GM19467 (cell line): ENCODE data around the gene RBFOX1.

ENCODE experiments used
- ATAC-seq: cut with Tn5 transposase; IDR thresholded peaks from one replicate; pipeline ENCODE4 v1.9.1; 2021; ENCODE audit warnings: mild to moderate bottlenecking, moderate library complexity; ENCODE audit not compliant: unreplicated experiment

The RBFOX1 gene

GRCh38 chr16:7372095-7372494 lies 39.5 kb downstream of the RBFOX1 start:
- no peak for ATAC-seq

DNA sequence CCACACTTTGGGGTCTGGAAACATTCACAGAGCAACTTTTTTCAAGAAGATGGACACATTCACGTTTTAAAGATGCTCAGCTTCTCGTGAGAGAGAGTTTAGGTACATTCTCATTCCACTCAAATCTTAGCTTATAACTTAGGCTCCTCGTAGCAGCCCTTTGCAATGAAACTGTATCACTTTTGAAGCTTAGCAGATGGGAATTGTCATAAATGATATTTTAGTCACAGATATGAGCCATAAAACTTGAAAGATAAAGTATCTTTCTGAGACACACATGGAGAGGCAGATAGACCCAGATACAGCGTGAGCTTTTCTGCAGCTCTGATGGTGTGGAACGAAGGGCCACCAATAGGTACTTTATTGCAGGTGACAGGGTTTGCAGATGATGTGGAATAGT lies 41.1 kb downstream of the RBFOX1 start:
- no peak for ATAC-seq

GRCh38 chr16:7374614-7375174 lies 42.0 kb downstream of the RBFOX1 start:
- ATAC-seq, result no peak

DNA sequence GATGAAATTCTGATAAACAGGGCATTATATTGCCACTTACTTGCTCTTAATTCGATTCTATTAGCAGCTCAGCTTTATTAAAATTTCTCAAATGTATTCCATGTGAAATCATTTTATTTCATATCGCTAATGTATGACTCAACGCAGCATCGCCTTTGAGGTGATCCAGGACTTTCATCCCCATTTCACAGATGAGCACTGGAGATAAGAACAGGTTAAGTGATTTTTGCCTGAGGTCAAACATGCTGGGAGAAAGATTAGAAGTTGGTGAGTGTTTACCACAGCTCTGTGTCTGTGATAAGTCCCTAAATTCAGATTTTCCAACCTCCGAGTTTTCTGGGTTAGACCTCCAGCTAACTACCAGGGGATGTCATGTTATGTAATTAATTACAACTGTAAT lies 43.6 kb downstream of the RBFOX1 start:
- no peak for ATAC-seq

DNA sequence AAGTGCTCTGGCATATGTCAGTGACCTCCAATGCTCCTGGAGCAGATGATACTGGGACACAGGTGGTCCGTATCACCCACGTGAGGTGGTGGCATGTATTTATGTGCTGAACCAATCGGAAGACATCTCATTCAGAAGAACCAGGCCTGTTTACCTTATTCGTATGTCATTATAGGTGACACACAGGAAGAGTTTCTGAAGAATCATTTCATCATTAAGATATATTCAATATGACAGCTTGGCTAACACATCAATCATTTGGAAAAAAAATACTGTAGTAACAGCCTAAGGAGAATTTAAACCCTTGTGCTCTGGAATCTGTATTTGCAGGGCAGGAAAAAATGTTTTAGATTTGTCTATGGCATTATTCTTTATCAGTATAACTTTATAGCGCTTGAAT lies 44.6 kb downstream of the RBFOX1 start:
- no peak for ATAC-seq

GRCh38 chr16:7378024-7378695 lies 45.5 kb downstream of the RBFOX1 start:
- ATAC-seq, result no peak

GRCh38 chr16:7380441-7380840 lies 47.8 kb downstream of the RBFOX1 start:
- ATAC-seq, result no peak

GRCh38 chr16:7380911-7381310 lies 48.3 kb downstream of the RBFOX1 start:
- no peak for ATAC-seq

GRCh38 chr16:7381671-7382070 lies 49.0 kb downstream of the RBFOX1 start:
- no peak for ATAC-seq

DNA sequence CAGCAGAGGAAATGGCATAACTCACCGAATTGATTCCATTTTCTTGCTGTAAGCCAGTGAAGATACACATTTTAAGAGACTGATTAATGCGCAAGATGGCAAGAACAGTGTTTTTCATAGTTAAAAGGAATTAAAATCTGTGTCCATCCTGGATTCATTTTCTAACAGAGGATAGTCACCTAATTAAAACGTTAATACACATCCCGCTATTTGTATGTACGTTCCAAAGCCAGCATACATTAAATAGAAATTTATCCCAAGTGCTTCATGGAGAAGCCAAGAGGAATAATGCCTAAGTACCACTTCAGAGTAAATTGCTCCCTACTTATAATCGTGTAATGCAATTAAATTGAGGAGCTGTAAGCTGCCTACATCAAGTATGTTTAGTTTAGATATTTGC lies 49.9 kb downstream of the RBFOX1 start:
- no peak for ATAC-seq

GRCh38 chr16:7390974-7391373 lies 58.3 kb downstream of the RBFOX1 start:
- ATAC-seq, result no peak

DNA sequence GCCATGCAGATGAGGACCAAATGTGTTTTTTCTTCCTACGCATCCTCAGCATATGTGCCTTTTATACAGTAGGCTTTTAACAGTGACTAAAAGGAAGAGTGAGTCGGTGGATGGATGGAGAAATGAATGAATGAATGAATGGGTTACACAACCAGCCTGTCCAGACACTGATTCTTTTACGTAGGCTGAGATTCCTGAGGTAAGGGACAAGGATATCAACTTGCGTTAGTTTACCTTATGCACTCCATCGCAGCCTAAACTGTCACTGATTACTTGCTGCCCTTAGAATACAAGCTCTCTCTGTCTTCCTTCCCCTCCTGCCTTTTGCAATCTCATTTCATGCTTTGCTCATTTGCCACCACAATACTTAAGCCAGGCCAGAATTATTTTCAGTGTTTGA lies 59.0 kb downstream of the RBFOX1 start:
- no peak for ATAC-seq

DNA sequence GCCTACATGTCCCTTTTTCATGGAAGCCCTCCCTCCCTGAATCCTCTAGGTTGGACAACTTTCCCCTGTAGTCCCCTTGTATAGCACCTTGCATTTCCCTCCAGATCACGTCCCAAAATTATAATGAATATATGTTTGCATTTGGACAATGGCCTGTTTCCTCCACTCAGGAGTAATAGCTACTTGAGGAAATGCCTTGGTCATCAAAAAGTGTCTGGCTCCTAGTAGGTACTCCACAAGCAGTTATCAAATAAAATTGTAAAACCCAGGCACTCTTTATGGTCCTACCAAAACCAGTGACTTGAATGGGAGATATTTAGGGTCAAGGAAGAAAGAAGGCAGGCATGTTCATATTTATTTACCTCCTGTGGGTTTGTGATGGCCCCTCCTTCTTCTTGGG lies 59.6 kb downstream of the RBFOX1 start:
- no peak for ATAC-seq

DNA sequence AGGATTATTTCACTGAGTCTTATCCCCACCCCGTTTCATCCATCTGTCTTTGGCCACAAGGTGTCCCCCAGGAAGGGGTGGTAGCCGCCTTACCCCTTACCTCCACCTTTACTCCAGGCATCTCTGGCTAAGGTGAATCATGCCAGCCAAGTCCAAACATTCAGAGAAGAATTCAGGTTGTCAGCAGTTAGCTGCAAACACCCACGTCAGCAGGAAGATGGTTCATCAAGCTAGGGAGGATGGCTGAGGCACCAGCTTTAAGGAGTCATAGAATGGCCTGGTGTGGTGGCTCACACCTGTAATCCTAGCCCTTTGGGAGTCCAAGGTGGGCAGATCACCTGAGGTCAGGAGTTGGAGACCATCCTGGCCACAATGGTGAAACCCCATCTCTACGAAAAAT lies 61.0 kb downstream of the RBFOX1 start:
- ATAC-seq, result no peak

DNA sequence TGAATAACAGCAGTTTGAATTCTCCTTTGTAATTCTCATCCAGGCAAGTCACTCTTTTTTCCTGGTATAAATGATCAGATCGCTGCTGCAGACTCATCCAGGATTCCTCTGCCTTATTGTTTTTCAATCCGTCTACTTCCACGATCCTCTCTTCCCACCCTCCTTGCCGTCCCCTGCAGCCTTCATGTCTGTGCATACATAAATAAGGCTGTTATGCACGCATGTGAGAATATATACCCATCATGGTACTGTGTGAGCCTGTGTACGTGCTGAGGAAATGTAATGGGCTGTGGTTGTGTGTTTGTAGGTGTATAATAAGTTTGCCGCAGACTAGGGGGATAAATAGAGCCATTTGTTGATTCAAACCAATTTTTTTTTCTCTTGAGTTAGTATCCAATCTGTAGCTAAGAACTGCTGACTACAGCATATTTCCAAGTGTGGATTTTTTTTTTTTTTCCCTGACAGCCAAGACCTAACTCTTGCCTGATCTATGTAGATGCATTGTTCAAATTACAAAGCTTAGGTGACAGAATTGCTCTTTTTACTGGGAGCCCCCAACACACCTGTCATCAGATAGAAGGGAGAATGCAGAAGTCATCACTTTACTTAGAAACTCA lies 62.2 kb downstream of the RBFOX1 start:
- ATAC-seq, result no peak

- ATAC-seq, result no peak
These were observed 65.3 kb downstream of the RBFOX1 start for GRCh38 chr16:7397901-7398300.

GRCh38 chr16:7398536-7398935 lies 65.9 kb downstream of the RBFOX1 start:
- ATAC-seq, result no peak

- ATAC-seq, result no peak
These were observed 66.7 kb downstream of the RBFOX1 start for GRCh38 chr16:7399296-7399695.

DNA sequence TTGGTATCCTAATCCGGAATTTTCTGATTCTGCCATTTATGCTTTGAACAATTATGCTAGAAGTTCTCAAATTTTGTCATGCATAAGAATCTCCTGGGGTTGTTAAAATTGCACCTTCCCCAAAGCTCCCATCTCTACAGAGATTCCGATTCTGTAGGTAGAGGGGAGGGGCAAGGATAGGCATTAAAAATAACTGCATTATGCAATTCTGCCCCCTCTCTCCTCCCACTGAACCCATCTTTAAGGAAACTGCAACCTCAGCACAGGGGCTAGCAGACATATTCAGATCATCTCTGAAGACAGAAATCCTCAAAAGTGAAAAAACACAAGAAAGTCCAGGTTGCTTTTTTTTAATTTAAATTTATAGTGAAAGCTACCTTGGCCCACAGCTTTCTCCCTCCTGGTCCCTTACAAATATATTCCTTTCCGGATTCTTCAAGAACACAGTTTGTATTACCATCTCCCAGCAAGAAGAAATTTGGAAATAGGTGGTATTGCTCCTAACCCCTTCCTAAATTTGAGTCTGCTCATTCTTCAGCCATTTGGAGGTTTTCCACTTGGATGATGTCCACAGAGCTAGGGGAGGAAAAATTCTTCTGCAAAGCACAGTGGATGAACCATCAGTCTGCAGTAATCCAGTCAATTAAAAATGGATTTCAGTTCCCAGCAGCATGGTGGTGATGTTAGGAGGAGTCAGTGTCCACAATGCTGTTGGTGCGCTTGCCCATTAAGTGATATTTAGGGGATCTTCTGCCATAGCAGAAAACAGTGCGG lies 67.7 kb downstream of the RBFOX1 start:
- ATAC-seq, result no peak

GRCh38 chr16:7404217-7404616 lies 71.6 kb downstream of the RBFOX1 start:
- no peak for ATAC-seq

DNA sequence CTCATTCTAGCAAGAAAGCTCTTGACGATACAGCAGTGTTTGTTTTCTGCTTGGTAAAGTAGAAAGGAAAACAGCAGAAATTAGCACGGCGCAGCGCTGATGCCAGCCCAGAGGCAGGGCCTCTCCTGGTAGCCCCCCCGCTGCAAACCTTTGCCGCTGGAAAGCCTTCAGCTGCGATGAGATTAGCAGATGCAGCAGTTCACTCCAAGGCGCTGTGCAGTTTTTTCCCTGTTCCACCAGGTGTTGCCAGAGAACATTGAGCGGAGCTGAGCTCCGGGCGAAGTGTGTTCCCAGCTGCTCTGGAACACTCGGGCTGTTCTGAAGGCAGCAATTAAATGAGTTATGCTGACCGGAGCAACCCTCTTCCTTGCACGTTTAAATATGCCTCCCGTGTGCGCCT lies 72.5 kb downstream of the RBFOX1 start:
- ATAC-seq, result no peak
